Measurements from ENCODE around the gene FAM78A.
"Not testable (repeated sequence)": the region's sequence is repeated elsewhere in the genome, so short reads cannot be mapped to it uniquely, and the experiment has no call there.

The FAM78A gene

GRCh38 chr9:131236161-131236560, 40.1 kb downstream of the FAM78A start:
- no peak for DNase-seq

GRCh38 chr9:131235480-131235851, 40.8 kb downstream of the FAM78A start:
- DNase-seq, result no peak

- no peak for DNase-seq
These were observed 41.4 kb downstream of the FAM78A start for GRCh38 chr9:131234799-131235479.

- no peak for DNase-seq
These were observed 42.3 kb downstream of the FAM78A start for GRCh38 chr9:131233995-131234394.

- no peak for DNase-seq
These were observed 42.8 kb downstream of the FAM78A start for GRCh38 chr9:131233556-131233955.

GRCh38 chr9:131228988-131229387, 47.3 kb downstream of the FAM78A start:
- no peak for DNase-seq

GRCh38 chr9:131227959-131228460, 48.3 kb downstream of the FAM78A start:
- no peak for DNase-seq

GRCh38 chr9:131227112-131227958, 49.0 kb downstream of the FAM78A start:
- no peak for DNase-seq

- DNase-seq, result no peak
These were observed 50.1 kb downstream of the FAM78A start for GRCh38 chr9:131226226-131226625.

- DNase-seq, result no peak
These were observed 53.9 kb downstream of the FAM78A start for GRCh38 chr9:131222460-131222859.

GRCh38 chr9:131220485-131220884, 55.8 kb downstream of the FAM78A start:
- no peak for DNase-seq

GRCh38 chr9:131218370-131218769, 57.9 kb downstream of the FAM78A start:
- no peak for DNase-seq

GRCh38 chr9:131217331-131218031, 58.8 kb downstream of the FAM78A start:
- no peak for DNase-seq

GRCh38 chr9:131216806-131217205, 59.5 kb downstream of the FAM78A start:
- DNase-seq, result no peak

GRCh38 chr9:131214876-131215275, 61.4 kb downstream of the FAM78A start:
- DNase-seq, result no peak

- no peak for DNase-seq
These were observed 61.9 kb downstream of the FAM78A start for GRCh38 chr9:131214286-131214856.

GRCh38 chr9:131211920-131212319, 64.4 kb downstream of the FAM78A start:
- DNase-seq, result not testable (repeated sequence)

Measured in NCI-H1048 (cell line).